ENCODE data around the gene WDFY4.

DNA sequence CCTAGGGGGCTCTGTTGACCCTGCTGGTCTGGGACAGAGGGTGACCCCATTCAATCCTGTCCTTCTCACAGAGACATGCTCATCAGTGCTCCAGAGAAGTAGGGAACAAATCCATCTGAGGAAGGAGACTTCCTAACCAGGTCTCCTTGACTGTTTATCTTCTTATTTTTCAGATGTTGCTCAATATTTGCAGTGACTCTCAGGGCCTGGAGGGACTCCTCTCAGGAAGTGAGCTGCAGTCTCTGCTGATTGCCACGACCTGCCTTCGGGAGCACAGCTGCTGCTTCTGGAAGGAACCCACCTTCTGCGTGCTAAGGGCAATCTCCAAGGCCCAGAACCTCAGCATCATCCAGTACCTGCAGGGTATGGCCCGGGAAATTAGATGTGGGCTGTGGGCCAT is 41.0 kb downstream of the WDFY4 start:
- TF ChIP-seq, protein P1, sequence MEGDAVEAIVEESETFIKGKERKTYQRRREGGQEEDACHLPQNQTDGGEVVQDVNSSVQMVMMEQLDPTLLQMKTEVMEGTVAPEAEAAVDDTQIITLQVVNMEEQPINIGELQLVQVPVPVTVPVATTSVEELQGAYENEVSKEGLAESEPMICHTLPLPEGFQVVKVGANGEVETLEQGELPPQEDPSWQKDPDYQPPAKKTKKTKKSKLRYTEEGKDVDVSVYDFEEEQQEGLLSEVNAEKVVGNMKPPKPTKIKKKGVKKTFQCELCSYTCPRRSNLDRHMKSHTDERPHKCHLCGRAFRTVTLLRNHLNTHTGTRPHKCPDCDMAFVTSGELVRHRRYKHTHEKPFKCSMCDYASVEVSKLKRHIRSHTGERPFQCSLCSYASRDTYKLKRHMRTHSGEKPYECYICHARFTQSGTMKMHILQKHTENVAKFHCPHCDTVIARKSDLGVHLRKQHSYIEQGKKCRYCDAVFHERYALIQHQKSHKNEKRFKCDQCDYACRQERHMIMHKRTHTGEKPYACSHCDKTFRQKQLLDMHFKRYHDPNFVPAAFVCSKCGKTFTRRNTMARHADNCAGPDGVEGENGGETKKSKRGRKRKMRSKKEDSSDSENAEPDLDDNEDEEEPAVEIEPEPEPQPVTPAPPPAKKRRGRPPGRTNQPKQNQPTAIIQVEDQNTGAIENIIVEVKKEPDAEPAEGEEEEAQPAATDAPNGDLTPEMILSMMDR (IDR thresholded peaks at IDR 0.05), result no peak
- TF ChIP-seq, protein P2, sequence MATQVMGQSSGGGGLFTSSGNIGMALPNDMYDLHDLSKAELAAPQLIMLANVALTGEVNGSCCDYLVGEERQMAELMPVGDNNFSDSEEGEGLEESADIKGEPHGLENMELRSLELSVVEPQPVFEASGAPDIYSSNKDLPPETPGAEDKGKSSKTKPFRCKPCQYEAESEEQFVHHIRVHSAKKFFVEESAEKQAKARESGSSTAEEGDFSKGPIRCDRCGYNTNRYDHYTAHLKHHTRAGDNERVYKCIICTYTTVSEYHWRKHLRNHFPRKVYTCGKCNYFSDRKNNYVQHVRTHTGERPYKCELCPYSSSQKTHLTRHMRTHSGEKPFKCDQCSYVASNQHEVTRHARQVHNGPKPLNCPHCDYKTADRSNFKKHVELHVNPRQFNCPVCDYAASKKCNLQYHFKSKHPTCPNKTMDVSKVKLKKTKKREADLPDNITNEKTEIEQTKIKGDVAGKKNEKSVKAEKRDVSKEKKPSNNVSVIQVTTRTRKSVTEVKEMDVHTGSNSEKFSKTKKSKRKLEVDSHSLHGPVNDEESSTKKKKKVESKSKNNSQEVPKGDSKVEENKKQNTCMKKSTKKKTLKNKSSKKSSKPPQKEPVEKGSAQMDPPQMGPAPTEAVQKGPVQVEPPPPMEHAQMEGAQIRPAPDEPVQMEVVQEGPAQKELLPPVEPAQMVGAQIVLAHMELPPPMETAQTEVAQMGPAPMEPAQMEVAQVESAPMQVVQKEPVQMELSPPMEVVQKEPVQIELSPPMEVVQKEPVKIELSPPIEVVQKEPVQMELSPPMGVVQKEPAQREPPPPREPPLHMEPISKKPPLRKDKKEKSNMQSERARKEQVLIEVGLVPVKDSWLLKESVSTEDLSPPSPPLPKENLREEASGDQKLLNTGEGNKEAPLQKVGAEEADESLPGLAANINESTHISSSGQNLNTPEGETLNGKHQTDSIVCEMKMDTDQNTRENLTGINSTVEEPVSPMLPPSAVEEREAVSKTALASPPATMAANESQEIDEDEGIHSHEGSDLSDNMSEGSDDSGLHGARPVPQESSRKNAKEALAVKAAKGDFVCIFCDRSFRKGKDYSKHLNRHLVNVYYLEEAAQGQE (IDR thresholded peaks at IDR 0.05; ENCODE audit: insufficient read depth in 1 of 2, low read depth in 2 of 2, low read length in 1 of 2), result no peak
- no peak for TF ChIP-seq POLR2AphosphoS5 (IDR thresholded peaks at IDR 0.05; ENCODE audit: low read depth, low read length)
- no peak for TF ChIP-seq SIN3A (IDR thresholded peaks at IDR 0.05; ENCODE audit: borderline replicate concordance, insufficient read depth, low read depth, low read length)
